ENCODE data around the gene ACTG2.
A peak's percentile ranks its signal among the peaks of the same experiment; 100 is the strongest.
"Not testable (repeated sequence)": the region's sequence is repeated elsewhere in the genome, so short reads cannot be mapped to it uniquely, and the experiment has no call there.

Gene ACTG2

DNA sequence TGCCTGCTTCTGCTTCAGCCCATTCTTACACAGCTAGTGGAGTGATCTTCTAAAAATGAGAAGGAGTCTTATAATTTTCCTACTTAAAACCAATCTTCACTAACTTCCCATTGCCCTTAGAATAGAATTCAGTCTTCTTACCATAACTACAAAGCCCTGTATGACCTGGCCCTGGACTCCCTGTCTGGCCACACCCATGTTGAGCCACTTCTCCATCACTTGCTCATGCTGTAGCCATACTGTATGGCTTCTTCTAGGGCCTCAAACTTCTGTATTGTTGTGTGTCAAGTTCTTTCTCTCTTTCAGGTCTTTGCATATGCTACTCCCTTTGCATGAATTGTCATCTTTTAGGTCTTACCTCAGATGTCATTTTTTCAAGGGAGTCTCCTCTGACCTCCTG is 45.1 kb downstream of the ACTG2 start:
- no peak for DNase-seq

DNA sequence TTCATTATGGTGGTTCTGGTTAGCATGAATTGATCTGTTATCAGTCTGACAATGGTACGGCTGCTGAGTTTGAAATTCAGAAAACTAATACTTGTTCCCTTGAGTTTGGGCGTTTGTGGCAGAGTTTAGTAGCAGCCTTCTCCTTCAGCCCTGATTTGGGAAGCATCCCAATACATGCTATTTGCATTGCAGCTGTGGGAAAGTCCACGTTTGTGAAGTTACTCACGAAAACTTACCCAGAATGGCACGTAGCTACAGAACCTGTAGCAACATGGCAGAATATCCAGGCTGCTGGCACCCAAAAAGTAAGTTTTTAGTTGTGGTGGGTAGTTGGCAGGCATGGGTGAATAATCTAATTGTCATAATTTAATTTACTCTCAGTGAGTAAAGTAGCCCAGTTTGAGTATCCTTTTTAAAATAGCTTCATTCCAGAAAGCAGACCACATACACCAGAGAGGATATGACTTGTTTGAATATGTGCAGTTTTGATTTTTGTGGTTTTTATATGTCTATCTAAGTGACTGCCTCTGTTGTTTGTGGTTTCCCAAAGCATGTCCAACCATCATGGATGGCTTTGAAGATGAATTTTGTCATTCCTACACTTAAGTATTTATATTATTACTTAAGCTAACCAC is 46.0 kb downstream of the ACTG2 start:
- DNase-seq = peak; percentile 70

DNA sequence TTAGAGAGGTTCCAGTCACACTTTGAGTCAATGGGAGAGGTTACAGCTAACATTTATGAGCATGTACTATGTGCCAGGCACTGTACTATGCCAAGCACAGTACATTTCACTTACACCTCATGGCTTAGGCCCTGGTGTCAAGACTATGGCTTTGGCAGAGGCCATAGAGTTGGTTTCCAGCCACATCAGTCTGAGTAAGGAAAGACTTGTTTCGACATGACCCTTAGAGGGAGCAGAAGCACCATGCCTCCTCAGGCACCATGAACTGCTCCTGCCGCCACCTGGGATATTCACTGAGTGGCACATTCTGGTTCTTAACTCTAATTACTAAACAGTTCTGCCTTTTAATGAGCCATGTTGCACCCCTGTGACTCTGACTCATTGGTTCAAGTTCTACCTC is 46.6 kb downstream of the ACTG2 start:
- peak; percentile 31 for DNase-seq

DNA sequence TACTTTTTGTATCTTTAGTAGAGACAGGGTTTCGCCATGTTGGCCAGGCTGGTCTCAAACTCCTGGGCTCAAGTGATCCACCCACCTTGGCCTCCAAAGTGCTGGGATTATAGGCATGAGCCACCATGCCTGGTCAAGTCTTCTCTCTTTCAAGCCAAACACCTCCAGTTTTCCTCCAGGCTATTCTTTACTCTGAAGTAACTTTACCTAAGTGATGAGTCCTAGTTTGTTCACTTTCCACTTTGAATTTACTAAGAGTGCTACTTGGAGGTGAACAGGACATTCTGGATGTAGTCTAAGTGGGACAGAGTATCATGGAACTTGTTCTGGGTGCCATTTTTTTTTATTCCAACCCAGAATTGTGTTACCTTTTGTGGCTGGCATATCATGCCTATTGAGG is 47.3 kb downstream of the ACTG2 start:
- DNase-seq = not testable (repeated sequence)

DNA sequence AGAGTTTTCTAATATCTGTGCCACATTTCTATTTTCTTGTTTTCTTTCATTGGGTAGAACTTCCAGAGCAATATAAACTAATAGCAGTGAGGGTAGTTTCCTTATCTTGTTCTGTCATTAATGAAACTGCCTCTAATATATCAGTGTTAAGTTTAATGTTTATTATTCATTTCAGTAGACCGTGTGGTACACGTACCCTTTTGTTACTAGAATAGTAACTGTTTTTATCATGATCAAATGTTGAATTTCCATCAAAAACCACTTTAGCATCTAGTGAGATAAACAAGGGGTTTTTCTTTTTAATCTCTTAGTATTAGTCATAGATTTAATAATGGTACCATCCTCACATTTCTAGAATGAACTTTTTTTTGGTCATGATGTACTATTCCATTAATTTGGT is 49.9 kb downstream of the ACTG2 start:
- DNase-seq = no peak

DNA sequence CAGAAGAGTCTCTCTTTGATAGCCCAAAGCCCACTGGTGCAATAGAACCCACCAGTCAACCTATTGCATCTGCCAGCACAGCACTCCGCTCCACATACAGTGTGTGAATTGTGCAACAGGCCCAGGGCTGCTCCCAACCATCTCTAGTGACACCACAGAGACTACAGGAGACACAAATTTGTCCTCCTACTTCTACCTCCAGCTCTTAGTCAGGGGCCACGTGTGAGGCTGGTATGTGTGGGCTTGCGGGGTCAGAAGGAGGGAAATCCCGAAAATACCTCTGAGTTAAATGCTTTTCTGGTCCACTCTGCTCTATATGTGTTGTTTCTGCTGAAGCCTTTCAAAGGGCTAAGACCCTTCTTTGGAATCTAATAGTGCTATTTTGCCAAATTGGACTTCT is 51.9 kb downstream of the ACTG2 start:
- DNase-seq = no peak

DNA sequence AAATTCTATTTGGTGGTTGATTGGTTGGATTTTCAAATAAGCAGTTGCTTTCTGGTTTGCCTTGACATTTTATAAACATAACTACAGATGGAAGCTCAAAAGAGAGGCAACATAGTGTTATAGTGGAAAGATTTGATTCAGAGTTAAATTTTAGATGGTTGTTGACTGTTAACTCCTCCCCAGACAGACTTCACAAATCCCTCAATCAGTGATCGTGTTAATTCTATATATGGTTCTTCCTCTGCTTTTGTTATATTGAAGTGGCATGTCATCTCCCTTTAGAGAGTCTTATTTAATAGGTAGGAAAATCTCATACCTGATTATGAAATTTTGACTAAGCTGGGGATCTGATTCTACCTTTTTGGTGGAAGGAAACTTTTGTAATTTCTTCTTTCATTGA is 53.4 kb downstream of the ACTG2 start:
- DNase-seq = no peak

DNA sequence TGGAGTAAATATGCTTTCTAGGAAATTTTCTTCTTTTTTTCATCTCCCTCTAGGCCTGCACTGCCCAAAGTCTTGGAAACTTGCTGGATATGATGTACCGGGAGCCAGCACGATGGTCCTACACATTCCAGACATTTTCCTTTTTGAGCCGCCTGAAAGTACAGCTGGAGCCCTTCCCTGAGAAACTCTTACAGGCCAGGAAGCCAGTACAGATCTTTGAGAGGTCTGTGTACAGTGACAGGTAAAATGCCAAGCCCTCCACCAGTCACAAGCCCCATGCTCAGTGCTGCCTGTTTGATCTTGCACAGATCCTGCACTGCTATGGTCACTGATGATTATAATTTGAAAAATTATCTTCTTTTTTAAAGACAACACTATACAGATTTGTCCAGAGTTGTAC is 53.9 kb downstream of the ACTG2 start:
- no peak for DNase-seq

DNA sequence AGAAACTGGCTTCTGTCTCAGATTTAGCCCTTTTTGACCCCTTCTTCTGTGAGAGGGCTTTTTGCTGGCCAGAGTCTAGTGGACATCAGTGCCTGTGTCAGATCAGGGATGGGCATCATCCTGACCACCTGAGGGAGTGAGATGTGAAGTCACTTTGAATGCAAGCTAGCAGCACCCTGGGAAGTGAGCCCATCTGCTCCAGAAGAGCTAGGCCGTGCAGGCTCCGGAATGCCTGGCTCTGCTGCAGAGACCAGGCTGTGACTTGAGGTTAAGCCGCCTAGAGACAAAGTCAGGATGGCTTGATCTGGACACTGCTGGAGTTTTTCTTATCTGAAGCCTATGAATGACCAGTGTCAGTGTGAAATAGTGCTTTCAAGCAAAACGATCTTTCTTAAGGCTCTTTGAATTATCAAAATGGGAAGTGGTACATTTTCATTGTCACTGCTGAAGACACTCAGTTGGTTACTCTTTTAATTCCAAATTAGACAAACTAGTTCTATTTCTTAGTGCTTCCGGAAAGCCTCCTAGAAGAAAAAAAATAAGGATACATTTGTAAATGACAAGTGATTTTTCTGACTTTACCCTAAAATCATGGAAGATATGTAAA is 54.7 kb downstream of the ACTG2 start:
- no peak for DNase-seq

DNA sequence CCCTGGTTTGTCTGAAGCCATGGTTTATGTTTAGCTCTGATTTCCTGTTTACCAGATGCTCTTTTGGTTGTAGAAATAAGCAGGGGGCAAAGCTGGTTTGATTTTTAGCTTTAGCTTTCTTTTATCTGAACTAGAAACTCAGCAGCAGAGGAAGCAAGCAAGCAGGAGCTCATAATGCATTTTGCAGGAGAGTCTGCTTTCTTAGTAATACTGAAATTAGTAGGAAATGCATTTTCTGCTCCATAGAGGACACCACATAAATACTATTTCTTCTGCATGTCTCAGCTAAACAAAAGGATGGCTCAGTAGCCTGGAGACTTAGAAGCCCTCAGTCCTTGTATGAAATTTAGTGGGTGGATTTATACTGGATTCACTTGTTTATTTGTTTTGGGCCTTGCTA is 57.0 kb downstream of the ACTG2 start:
- DNase-seq = no peak

DNA sequence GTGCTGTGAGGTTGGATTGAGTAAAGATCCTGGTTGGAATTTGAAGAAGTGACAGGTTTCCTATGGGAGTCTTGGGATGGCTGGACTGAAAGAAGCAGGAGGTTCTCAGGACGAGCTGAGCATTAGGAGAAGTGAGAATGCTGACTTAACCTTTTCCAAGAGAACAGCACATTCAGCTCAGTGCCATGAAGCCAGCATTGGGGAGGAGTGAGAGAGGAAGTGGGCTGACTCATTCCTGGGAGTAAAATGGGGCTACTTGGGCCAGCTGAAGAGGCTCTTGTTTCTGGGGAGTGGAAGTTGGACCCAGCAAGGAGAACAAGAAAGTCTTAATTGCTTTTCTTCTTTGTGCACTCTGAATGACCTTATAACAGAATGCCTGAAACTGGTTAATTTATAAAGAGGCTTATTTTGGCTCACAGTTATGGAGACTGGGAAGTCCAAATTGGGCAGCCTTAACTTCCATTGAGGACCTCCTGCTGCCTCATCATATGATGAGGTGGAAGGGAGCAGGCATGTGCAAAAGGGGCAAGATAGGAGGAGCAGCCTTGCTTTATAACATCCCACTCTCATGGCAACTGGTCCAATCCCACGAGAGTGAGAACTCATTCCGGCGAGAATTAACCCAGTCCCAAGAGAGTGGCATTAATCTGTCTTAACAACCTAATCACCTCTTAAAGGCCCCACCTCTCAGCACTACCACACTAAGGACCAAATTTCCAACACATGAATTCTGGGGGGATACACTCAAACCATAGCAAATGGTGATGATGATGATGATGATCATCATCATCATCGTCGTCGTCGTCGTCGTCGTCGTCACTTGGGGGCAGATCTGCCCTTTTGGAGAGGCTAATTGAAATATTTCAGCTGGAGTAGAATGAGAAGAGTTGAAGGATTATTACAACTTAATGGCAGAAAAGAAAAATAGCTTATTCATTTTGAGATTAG is 60.0 kb downstream of the ACTG2 start:
- no peak for DNase-seq

DNA sequence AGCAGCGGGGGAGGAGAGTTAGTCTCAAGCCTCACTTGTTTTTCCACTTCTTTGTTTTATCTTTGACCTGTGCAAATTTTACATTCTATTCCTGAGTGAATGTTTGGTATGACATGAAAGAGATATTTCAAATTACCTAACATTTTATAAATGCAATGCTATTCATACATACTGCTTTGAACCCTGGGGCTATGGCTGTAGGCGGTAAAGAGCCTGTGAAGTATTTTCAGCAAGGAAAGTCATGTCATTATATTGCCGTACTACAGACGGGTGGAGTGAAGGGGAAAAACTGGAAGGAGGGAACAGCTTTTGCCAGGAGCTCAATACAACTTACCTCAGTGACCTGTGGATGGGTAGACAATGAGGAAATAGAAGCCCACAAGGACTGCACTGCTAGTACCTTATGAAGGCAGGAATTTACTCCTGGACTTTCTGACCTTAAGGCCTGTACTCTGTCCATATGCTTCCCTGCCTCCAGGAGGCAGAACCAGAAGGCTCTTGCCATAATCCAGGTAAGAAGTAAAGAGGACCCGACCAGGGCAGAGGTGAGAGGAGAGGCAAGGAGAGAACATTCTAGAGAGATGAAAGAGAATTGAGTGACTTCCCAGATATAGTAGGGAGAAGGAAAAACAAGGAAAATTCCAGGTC is 63.5 kb downstream of the ACTG2 start:
- no peak for DNase-seq

DNA sequence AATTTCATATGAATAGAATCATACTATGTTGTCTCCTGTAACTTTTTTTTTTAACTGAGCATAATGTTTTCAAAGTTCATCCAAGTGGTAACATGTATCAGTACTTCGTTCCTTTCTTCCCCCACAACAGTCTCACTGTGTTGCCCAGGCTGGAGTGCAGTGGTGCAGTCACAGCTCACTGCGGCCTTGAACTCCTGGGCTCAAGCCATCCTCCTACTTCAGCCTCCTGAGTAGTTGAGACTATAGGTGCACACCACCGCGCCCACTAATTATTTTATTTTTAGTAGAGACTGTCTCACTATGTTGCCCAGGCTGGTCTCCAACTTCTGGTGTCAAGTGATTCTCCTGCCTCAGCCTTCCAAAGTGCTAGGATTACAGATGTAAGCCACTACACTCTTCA is 68.5 kb downstream of the ACTG2 start:
- no peak for DNase-seq

DNA sequence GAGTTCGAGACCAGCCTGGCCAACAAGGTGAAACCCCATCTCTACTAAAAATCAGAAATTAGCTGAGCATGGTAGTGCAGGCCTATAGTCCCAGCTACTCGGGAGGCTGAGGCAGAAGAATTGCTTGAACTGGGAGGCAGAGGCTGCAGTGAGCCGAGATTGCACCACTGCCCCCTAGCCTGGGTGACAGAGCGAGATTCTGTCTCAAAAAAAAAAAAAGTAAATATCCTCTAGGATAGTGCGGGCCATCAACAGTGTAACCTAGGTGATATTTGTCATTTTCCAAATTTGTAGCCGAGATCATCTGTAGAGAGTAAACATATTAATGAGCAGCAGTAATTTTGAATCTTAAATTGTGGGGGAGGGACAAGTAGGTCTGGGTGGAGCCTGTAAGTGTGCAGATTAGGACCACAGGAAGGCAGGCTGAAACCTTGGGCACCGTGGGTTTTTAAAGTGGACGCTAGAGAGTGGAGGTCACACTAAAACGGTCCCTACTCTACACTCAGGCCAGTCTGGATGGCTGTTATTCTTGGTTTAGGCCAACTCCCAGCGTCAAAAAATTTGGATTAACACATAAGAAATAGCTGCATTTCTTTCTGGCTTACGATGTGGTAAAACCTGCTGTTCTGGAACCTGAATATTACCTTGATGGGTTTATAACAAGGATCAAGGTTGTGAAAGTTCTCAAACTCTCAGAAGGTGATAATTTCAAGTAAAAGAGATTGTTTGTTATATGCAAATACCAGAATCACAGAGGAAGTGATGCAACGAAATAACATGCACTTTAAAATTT is 69.2 kb downstream of the ACTG2 start:
- no peak for DNase-seq

DNA sequence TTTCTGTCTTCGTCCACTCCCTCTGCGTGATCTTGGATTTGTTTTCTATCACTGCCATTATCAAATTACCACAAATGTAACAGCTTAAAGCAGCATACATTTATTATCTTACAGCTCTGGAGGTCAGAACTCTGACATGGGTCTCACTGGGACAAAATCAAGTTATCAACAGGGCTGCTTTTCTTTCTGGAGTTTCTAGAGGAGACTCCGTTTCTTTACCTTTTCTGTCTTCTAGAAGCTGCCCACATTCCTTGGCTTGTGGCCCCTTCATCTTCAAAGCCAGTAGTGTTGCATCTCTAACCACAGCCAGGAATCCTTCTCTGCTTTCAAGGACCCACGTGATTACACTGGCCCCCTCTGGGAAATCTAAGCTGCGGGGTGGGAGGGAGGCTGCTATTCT is 70.0 kb downstream of the ACTG2 start:
- DNase-seq = no peak

DNA sequence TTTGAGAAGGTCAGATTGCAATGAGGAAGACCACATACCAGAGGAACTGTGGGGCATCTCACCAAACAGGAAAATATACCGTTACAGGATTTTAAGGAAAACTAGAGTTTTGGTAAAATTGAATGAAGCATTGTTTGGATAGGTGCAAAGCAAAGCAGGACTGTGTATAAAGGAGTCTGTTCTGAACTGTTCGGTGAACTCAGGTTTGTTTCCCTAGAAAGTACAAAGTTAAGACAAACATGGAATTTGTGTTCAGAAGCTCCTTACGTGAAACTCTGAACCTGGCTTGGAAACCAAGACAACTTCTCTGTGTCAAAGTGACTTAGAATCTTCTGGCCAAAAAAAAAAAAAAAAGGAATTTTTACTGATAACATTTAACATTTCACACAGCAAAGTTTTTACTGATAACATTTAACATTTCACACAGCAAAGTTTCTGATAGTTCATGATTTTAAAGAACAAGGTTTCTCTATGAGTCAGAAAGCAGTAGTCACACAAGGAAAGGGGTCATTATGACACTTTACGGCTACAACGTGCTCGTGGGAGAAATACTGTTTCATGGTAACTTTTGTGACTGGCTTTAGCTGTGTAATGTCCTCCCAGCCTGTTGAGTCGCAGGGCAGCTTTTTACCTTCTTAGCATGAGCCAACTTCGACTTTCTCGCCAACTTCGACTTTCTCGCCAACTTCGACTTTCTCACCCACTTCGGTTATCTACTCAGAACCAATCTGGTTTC is 70.7 kb downstream of the ACTG2 start:
- DNase-seq = peak; percentile 83

DNA sequence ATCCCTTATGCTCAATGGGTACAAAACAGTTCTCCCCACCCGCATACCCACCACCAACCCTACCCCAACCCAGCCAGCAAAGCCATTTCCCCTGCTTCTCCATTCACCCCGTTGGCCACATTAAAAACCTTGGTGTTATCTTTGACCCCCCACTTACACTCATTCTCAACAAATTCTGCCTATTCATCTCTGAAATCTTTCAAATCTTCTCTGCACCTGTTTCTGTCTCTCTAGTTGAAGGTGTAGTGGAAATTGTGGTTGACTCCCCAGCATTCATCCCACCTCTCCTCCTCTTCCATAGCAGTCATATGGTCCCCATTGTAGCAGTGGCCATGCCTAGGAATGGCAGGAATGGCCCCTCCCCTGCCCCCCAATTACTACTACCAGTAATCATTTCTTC is 71.4 kb downstream of the ACTG2 start:
- DNase-seq = peak; percentile 44

DNA sequence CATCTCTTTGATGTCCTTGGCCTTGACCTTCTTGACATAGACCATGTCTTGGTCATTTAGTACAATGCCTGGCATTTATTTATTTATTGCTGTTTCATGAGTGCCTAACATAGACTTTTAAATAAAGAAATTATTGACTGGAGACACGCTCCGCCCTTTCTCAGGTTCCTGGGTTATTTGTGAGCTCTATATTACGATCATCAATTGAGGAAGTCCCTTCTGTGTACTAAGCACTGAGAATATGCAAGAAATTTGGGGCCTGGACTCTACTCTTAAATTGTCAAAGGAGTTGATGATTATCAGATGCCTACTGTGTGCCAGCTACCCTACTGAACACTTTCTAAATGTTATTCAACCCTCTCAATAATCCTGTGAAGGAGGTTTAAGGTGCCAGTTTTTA is 72.2 kb downstream of the ACTG2 start:
- no peak for DNase-seq

DNA sequence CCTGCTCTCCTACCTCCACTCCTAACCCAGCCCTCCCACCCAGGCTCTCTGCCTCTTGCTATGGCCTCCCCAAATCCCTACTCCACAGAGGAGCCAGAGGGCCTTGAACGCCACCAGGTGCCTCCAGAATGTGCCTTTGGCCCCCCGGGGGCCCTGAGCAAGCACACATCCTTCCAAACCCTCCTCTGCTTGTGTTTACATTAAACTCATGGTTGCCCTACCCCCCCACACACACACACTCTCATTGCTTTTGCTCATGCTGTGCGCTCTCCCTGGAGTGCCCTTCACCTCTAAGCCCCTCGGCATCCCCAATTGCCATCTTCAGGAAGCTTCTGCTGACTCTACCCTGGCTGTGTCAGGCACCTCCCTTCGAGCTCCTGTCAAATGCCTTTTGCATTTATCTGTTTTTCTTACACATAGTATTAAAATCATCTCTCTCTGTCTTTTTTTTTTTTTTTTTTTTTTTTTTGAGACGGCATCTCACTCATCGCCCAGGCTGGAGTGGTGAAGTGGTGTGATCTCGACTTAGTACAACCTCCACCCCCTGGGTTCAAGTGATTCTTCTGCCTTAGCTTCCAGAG is 75.6 kb downstream of the ACTG2 start:
- no peak for DNase-seq

DNA sequence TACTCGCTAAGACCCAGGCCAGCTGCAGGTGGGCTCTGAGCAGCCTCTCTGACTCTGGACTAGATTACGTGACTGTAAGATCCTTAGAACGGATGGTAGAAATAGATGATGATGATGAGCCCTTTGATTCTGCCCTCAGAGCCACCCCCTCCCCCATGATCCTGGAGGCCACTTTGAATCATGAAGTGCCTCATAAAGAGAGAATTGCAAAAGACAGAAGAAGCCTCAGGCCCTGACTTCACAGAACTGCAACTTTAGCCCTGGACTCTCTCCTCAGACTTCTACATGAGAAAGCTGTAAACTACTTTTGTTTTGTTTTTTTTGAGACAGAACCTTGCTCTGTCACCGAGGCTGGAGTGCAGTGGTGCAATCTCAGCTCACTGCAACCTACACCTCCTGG is 76.5 kb downstream of the ACTG2 start:
- DNase-seq = no peak
